Activated T-cell treated with anti-CD3 and anti-CD28 coated beads for 24 hours (primary cell): ENCODE results near the gene DCAF15.
A peak's percentile ranks its signal among the peaks of the same experiment; 100 is the strongest.

Experiments
- DNase-seq: peaks from one replicate; pipeline ENCODE4 v3.0.0-alpha.2; 2020; ENCODE audit warnings: low read depth

The DCAF15 gene

GRCh38 chr19:13995017-13995728, 42.9 kb downstream of the DCAF15 start:
- no peak for DNase-seq

DNA sequence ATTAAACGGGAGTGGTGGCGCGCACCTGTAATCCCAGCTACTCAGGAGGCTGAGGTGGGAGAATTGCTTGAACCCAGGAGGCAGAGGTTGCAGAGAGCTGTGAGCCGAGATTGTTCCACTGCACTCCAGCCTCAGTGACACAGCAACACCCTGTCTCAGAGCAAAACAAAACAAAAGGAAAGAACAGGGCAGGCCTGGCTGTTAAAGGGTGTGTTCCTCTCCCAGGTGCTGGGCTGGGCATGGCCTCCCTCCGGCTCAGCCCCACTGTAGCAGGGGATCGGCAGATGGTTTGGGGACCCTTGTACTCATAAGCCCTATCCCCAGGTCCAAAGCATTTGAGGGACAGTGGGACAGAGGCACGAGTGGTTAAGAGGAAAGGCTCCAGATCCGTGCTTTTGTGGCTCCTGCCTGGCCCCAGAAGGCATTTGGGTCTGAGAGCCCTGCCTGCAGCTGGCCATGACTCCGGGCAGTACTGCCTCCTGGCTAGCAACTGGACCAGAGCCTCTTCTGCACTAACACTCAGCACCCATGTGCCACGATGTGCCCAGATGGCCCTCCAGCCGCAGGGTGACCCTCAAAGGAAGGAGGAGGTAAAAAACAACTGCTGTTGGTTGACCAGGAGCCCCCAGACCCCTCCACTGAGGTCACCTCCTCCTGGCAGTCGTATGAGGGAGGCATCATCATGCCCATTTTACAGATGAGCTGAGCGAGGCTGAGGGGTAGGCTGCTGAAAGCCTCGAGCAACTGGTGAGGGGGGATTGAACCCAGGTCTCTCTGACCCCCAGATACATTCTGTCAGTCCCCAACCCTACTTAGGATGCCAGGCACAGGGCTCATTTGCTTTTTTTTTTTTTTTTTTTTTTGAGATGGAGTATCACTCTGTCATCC, 43.8 kb downstream of the DCAF15 start:
- no peak for DNase-seq

DNA sequence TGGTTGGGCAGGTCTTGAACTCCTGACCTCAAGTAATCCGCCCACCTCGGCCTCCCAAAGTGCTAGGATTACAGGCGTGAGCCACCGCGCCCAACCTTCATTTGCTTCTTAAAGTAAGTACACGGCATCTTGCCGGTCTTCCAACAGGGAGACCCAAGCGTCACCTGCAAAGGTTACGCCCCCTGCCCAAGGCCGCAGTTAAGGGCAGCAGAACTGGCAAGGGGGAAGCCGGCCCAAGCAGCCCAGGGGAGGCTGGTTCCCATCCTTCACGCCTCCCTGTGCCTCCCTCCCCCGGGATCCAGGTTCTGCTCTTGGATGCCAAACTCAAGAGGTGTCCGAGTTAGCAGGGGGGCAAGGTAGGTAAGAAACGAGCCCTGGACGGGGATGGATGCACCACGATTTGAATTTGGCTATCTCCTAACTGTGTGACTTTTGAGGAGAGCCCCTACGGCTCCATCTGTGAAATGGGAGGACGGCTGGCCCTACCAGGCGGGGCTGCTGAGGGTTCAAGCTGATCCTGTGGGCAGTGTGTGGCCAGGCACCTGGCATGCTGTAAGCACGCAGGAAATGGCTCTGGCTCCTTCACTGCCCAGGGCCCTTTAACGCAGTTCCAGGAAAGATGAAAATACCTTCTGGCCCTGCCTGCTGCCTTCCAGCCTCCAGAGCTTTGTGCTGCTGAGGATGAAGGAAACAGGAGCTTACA, 44.8 kb downstream of the DCAF15 start:
- no peak for DNase-seq

DNA sequence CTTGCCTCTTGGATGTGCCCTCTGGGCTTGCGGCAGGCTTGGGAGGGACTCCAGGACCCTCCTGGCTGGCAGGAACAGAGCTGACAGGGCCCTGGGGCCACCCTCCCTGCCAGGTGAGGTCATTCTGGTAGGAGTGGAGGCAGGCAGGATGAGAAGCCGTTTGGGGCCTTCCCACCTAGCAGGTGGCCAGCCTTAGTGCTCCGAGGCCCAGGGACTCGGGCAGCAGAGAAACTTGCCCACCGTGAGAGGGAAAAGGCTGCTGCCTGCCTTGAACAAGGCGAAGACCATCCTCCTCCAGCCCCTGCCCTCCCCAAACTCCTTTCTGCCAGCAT, 45.3 kb downstream of the DCAF15 start:
- DNase-seq = no peak

- DNase-seq = no peak
These were observed 46.1 kb downstream of the DCAF15 start for GRCh38 chr19:13998426-13998825.

DNA sequence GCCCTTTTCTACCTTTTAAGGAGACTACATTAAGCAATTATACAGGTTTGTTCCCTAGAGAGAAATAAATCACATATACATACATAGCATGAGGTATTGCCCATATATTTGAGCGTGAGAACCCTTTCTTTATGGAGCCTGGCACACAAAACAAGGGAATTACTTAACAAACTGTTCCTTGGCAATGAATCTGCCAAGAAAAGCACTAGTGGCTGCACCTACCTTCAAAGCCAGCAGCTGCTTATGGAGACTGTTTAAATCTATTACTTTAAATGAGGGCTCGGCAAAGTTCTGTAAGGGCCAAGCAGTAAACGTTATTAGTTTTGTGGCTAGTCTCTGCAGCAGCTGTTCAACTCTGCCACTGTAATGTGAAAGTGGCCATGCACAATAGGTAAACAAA, 46.8 kb downstream of the DCAF15 start:
- DNase-seq = no peak

DNA sequence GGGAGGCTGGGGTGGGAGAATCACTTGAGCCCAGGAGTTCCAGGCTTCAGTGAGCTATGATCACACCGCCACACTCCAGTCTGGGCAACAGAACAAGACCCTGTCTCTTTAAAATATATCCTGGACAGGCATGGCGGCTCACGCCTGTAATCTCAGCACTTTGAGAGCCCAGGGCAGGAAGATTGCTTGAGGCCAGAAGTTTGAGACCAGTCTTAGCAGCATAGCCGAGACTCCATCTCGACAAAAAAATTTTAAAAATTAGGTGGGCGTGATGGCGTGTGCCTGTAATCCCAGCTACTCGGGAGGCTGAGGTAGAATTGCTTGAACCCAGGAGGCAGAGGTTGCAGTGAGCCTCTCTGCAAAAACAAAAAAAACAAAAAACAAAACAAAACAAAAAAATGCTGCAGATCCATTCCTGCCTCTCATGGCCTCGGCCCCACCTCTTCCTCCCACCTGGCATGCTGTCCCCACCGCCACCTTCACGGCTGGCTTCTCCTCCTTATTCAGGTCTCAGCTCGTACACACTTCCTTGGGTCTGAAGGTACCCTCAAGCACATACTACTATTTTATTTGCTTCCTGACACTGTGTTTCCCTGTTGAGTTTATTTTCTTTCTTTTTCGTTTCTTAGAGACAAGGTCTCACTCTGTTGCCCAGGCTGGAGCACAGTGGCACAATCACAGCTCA, 48.5 kb downstream of the DCAF15 start:
- DNase-seq = no peak

GRCh38 chr19:14002571-14003250, 50.4 kb downstream of the DCAF15 start:
- DNase-seq = no peak

GRCh38 chr19:14003251-14004055, 51.1 kb downstream of the DCAF15 start:
- no peak for DNase-seq

GRCh38 chr19:14004619-14005348, 52.5 kb downstream of the DCAF15 start:
- no peak for DNase-seq

DNA sequence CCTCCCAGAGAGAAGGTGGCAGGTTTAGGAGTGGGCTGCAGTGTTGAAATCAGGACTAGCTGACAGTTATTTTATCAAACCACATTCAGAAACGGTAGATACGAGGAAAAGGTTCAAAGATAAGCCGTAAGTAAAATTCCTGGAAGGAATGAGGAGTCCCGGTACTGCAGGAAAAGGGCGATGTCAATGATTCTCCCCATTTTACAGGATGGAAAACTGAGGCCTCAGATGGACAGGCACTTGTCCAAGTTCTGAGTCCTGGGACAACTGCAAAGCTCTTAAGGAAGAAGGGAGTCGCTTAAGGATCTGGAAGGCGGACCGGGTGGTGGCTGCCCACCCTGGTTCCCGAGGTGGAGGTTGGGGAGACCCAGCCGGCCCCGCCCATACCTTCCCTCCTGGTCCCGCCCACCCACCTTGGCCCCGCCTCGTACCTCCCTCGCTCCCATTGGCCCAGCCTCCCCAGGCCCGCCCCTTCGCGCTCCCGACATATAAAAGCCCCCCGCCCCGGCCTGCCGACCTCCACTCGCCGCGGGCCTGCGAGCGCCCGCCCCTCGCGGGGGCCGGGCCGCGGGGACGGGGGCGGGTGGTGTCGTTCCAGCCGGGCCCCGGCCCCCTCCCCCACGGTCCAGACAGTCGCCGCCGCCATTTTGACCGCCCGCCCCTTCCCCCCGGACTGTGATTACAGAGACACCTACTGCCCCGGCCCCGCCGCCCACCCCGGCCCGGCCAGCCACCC, 53.2 kb downstream of the DCAF15 start:
- DNase-seq = peak; percentile 83

DNA sequence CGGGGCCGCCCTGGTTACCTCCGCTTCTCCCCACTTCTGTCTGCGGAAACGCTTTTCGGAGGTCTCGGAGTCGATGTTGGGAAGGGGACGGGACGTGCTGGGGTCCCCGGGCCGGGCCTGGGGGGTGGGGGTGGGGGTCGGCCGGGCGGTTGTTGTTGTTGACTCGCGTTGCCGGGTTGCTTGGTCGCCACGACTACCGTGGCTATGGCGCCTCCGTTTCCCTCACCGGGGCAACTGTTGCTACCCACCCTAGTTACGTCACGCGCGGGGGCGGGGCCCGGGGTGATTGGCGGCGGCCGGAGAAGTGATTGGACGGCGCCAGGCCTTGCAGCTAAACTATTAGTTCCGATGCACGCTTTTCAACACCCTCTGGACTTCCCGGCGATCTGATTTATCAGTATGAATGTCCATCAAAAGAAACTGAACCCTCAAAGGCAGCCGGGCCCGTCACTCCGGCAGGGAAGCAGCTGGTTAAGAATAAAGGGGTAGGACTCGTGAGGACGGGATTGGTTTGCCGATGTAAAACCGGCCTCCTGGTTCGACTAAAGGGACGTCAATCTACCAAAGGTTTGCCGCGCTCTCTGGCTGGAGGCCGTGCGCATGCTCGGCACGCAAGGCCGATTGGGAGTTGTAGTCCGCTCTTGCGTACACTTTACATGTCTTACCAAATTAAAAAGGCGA, 53.9 kb downstream of the DCAF15 start, which contains the start of gene RFX1:
Gene RFX1 (minus strand): TSS at position 236 of the 681 bp plus-strand sequence. CDS start 12,477 bp downstream, outside the sequence.
- DNase-seq = peak; percentile 100

DNA sequence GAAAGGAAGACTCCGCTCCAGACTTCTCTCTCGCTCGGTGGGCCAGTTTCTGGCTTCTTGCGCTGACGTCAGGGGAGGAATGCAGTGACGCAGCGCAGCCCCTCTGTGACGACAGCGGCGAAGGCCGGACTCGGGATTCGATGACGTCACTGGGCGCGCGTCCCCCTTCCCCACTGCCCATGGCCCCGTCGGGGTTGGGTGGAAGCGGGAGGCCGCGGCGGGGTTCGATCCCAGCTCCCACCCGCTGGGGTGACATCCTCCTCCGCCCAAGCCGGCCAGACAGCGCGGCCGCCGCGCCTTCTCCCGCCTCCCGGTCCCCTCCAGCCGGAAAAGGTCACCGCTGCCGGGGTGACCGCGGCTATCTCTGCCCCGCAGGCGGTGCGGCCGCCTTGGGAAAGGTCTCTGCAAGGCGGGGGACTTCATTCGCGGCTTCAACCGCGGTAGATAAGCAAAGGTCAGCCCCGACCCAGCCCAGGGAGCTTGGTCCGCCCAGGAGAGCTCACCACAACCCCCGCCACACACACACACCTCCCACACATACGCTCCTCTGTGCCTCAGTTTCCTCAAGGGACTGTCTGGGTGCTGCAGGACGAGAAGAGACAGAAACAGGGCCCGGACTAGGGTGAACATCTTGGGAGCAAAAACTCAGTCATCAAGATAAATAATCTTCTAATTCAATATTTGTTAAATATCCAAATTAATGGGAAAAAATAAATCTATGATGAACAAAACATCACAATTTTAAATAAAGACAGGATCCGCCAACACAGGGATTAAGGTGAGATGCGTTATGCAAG, 54.7 kb downstream of the DCAF15 start:
- no peak for DNase-seq
